K562 (cell line): Measurements from ENCODE around the gene IFT52. TPM values are rescaled to one million over a fixed set of nuclear protein-coding genes. Genes with fewer than 3 reads are reported as not detected.

Experiments
- BCOR ChIP-seq: fragments of 450-650 bp; IDR thresholded peaks from 2 replicates; pipeline ENCODE4 v1.6.1; 2016
- CREB3 ChIP-seq: fragments of 450-650 bp; conservative IDR thresholded peaks from 2 replicates; pipeline ENCODE4 v1.6.1; 2016; ENCODE audit warnings: missing genetic modification characterization, low read depth, mild to moderate bottlenecking, missing compliant biosample characterization, moderate library complexity
- EGR1 ChIP-seq: fragments of 450-650 bp; conservative IDR thresholded peaks from 2 replicates; pipeline ENCODE4 v1.6.1; 2017; ENCODE audit warnings: mild to moderate bottlenecking
- KDM1A ChIP-seq, 2 experiments: fragments of 450-650 bp; IDR thresholded peaks; 2 replicates each; pipeline ENCODE4 v1.6.1; 2016; ENCODE audit warnings: mild to moderate bottlenecking in 2 of 2
- POLR2AphosphoS2 ChIP-seq: IDR thresholded peaks from 2 replicates; pipeline ENCODE4 v1.6.1; 2012; ENCODE audit warnings: low read length, improper control_type of control experiment
- PTTG1 ChIP-seq: fragments of 450-650 bp; IDR thresholded peaks from 2 replicates; pipeline ENCODE4 v1.6.1; 2016; ENCODE audit warnings: low read depth, mild to moderate bottlenecking, missing genetic modification characterization, missing compliant biosample characterization
- RHOXF2B ChIP-seq: fragments of 250-450 bp; sonication (Bioruptor Pico); conservative IDR thresholded peaks from 2 replicates; pipeline ENCODE4 v1.5.1; 2021
- SIN3B ChIP-seq: fragments of 450-650 bp; IDR thresholded peaks from 2 replicates; pipeline ENCODE4 v1.6.1; 2017; ENCODE audit warnings: low read depth, mild to moderate bottlenecking, moderate library complexity
- STAG1 ChIP-seq: sonication (generic); formaldehyde crosslinking; IDR thresholded peaks from 2 replicates; pipeline ENCODE4 v1.5.0; 2020; ENCODE audit warnings: missing genetic modification reagents, borderline replicate concordance
- STAT5B ChIP-seq: fragments of 250-450 bp; sonication (Bioruptor Pico); IDR thresholded peaks from 2 replicates; pipeline ENCODE4 v1.8.0; 2021; ENCODE audit warnings: mild to moderate bottlenecking, inconsistent platforms
- TCFL5 ChIP-seq: fragments of 250-450 bp; sonication (Bioruptor Pico); conservative IDR thresholded peaks from 2 replicates; pipeline ENCODE4 v1.6.1; 2021; ENCODE audit warnings: mild to moderate bottlenecking, moderate library complexity, matching md5 sums
- TGIF2 ChIP-seq: sonication (generic); formaldehyde crosslinking; IDR thresholded peaks from 2 replicates; pipeline ENCODE4 v1.8.1; 2022; ENCODE audit warnings: mild to moderate bottlenecking, missing genetic modification reagents, moderate library complexity
- ZNF24 ChIP-seq: fragments of 450-650 bp; IDR thresholded peaks from 2 replicates; pipeline ENCODE4 v1.6.1; 2016
- ZNF324 ChIP-seq: fragments of 250-450 bp; sonication (Bioruptor Pico); IDR thresholded peaks from 2 replicates; pipeline ENCODE4 v1.4.0; 2020; ENCODE audit warnings: mild to moderate bottlenecking
- ZNF431 ChIP-seq: sonication (generic); formaldehyde crosslinking; IDR thresholded peaks from 2 replicates; pipeline ENCODE4 v1.8.0; 2022; ENCODE audit warnings: mild to moderate bottlenecking, missing genetic modification reagents
- ZNF436 ChIP-seq: fragments of 250-450, 450-650 bp; sonication (Bioruptor Pico); formaldehyde crosslinking; IDR thresholded peaks from 2 replicates; pipeline ENCODE4 v1.7.0; 2020; ENCODE audit warnings: mild to moderate bottlenecking
- ZNF79 ChIP-seq: fragments of 250-450 bp; sonication (Bioruptor Pico); IDR thresholded peaks from 2 replicates; pipeline ENCODE4 v1.4.0; 2020; ENCODE audit warnings: low read depth, mild to moderate bottlenecking, moderate library complexity
- polyA plus RNA-seq, 8 experiments: library from polyadenylated mRNA; depleted of rRNA in 4 of 8; stranded (reverse) in 5 of 8; unstranded in 3 of 8; fragments of >200 nt; fragmentation: Nextera tagmentation in 2 of 8; fragmentation: Illumina TruSeq in 1 of 8; extraction: Ambion mirVana in 2 of 8; extraction: Trizol in 1 of 8; gene quantifications; 2 replicates each; pipeline versions ENCODE4 v1.2.1 to v1.2.3, GENCODE V29; 2011 to 2014; ENCODE audit warnings: inconsistent platforms in 1 of 8, missing spikeins in 1 of 8
- total RNA-seq, 7 experiments: library from RNA; depleted of rRNA in 6 of 7; stranded (reverse); fragments of >200 nt in 6 of 7; fragmentation: Illumina TruSeq in 2 of 7; extraction: Trizol in 2 of 7; gene quantifications; 2 replicates each; pipeline versions ENCODE4 v1.2.1 to v1.2.3, GENCODE V29; 2011 to 2021; ENCODE audit warnings: low replicate concordance in 1 of 7
- TF ChIP-seq, protein P1 (sequence below): fragments of 250-450 bp; sonication (Bioruptor Pico); IDR thresholded peaks from 2 replicates; pipeline ENCODE4 v1.8.0; 2022; ENCODE audit warnings: inconsistent platforms, mild to moderate bottlenecking, moderate library complexity, borderline replicate concordance
- TF ChIP-seq, protein P2 (sequence below): fragments of 250-450 bp; sonication (Bioruptor Pico); IDR thresholded peaks from 2 replicates; pipeline ENCODE4 v1.8.0; 2021; ENCODE audit warnings: borderline replicate concordance, mild to moderate bottlenecking, moderate library complexity; ENCODE audit not compliant: poor library complexity, severe bottlenecking
- TF ChIP-seq, protein P3 (sequence below): fragments of 250-450 bp; sonication (Bioruptor Pico); IDR thresholded peaks from 2 replicates; pipeline ENCODE4 v1.8.0; 2021; ENCODE audit warnings: moderate library complexity, mild to moderate bottlenecking, inconsistent platforms
- TF ChIP-seq, protein P4 (sequence below): sonication (generic); formaldehyde crosslinking; IDR thresholded peaks from 2 replicates; pipeline ENCODE4 v1.8.1; 2023; ENCODE audit warnings: mild to moderate bottlenecking, missing genetic modification reagents, moderate library complexity

Gene IFT52
- total and polyA plus RNA-seq, 9 of the 15 experiments (the other 6 are each of a cell fraction or from before 2014, with no cell fraction given) = 11.0 to 31.4 (median 20.4) TPM

GRCh38 chr20:43579861-43580793 lies 10.6 kb upstream of the IFT52 start (continued):
- TF ChIP-seq ZNF431 (no peak), BCOR (peak; percentile 69), TGIF2 (no peak), ZNF24 (no peak), RHOXF2B (no peak), CREB3 (no peak), ZNF436 (no peak), STAG1 (CRISPR knock-in tag) (no peak), POLR2AphosphoS2 (no peak), ZNF79 (CRISPR knock-in tag) (no peak), PTTG1 (tag) (no peak), TCFL5 (no peak), KDM1A (IDR thresholded peaks at IDR 0.05) (peak; percentile 5 to 30; a peak in 1 of 4 replicates), ZNF324 (CRISPR knock-in tag) (no peak), SIN3B (no peak), STAT5B (no peak), EGR1 (no peak)
- TF ChIP-seq, protein P1, sequence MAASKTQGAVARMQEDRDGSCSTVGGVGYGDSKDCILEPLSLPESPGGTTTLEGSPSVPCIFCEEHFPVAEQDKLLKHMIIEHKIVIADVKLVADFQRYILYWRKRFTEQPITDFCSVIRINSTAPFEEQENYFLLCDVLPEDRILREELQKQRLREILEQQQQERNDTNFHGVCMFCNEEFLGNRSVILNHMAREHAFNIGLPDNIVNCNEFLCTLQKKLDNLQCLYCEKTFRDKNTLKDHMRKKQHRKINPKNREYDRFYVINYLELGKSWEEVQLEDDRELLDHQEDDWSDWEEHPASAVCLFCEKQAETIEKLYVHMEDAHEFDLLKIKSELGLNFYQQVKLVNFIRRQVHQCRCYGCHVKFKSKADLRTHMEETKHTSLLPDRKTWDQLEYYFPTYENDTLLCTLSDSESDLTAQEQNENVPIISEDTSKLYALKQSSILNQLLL (CRISPR knock-in tag) = no peak
- TF ChIP-seq, protein P2, sequence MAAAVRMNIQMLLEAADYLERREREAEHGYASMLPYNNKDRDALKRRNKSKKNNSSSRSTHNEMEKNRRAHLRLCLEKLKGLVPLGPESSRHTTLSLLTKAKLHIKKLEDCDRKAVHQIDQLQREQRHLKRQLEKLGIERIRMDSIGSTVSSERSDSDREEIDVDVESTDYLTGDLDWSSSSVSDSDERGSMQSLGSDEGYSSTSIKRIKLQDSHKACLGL (CRISPR knock-in tag) = no peak
- TF ChIP-seq, protein P3, sequence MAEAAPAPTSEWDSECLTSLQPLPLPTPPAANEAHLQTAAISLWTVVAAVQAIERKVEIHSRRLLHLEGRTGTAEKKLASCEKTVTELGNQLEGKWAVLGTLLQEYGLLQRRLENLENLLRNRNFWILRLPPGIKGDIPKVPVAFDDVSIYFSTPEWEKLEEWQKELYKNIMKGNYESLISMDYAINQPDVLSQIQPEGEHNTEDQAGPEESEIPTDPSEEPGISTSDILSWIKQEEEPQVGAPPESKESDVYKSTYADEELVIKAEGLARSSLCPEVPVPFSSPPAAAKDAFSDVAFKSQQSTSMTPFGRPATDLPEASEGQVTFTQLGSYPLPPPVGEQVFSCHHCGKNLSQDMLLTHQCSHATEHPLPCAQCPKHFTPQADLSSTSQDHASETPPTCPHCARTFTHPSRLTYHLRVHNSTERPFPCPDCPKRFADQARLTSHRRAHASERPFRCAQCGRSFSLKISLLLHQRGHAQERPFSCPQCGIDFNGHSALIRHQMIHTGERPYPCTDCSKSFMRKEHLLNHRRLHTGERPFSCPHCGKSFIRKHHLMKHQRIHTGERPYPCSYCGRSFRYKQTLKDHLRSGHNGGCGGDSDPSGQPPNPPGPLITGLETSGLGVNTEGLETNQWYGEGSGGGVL (CRISPR knock-in tag) = no peak
- TF ChIP-seq, protein P4, sequence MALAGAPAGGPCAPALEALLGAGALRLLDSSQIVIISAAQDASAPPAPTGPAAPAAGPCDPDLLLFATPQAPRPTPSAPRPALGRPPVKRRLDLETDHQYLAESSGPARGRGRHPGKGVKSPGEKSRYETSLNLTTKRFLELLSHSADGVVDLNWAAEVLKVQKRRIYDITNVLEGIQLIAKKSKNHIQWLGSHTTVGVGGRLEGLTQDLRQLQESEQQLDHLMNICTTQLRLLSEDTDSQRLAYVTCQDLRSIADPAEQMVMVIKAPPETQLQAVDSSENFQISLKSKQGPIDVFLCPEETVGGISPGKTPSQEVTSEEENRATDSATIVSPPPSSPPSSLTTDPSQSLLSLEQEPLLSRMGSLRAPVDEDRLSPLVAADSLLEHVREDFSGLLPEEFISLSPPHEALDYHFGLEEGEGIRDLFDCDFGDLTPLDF (CRISPR knock-in tag) = no peak
